Measurements from ENCODE around the gene ZNF300. TPM values are rescaled to one million over a fixed set of nuclear protein-coding genes. Genes with fewer than 3 reads are reported as not detected.

ZNF300 gene
- total and polyA plus RNA-seq, 8 donors, result 1.2 to 8.6 (median 2.3) TPM

DNA sequence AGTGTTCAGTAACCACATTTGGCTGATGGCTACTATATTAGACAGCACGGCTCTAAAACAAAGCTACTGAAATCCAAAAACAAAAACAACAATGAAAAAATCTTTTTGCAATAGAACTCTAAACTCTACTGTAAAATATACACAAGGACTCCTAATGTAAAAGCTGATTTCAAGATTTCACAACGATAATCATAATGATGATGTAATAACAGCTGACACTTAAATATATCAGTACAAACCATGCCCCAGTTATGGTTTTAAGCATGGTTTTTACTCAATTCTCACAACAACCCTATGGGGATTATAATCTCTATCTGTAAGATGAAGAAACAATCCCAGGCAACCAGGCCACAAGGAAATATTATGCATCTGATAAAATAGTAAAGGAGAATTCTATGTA, 3.3 kb downstream of the ZNF300 start:
- Histone ChIP-seq H3K9me3 (peaks cover 2 to 15% (median 7%) of the 10 kb centered on the region in 4 donors), H3K36me3 (peaks cover 0 to 14% (median 11%) of the 10 kb centered on the region in 3 donors), H3K4me1 (peaks cover 0 to 3% (median 0%) of the 10 kb centered on the region in 3 donors), H3K27ac (no peak overlapping the region), H3K4me3 (no peak overlapping the region), H3K27me3 (no peaks in the 10 kb centered on the region)
- WGBS, 2 donors, result 94 to 96% methylated on average over 2 of the region's 2 CpGs
- TF ChIP-seq, protein P1, sequence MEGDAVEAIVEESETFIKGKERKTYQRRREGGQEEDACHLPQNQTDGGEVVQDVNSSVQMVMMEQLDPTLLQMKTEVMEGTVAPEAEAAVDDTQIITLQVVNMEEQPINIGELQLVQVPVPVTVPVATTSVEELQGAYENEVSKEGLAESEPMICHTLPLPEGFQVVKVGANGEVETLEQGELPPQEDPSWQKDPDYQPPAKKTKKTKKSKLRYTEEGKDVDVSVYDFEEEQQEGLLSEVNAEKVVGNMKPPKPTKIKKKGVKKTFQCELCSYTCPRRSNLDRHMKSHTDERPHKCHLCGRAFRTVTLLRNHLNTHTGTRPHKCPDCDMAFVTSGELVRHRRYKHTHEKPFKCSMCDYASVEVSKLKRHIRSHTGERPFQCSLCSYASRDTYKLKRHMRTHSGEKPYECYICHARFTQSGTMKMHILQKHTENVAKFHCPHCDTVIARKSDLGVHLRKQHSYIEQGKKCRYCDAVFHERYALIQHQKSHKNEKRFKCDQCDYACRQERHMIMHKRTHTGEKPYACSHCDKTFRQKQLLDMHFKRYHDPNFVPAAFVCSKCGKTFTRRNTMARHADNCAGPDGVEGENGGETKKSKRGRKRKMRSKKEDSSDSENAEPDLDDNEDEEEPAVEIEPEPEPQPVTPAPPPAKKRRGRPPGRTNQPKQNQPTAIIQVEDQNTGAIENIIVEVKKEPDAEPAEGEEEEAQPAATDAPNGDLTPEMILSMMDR (IDR thresholded peaks at IDR 0.05), result no peak
- intact Hi-C loops (cut with DNase I), result no loop called here
- DNase-seq (no peak), ATAC-seq (no peak), FAIRE-seq (no peak)

DNA sequence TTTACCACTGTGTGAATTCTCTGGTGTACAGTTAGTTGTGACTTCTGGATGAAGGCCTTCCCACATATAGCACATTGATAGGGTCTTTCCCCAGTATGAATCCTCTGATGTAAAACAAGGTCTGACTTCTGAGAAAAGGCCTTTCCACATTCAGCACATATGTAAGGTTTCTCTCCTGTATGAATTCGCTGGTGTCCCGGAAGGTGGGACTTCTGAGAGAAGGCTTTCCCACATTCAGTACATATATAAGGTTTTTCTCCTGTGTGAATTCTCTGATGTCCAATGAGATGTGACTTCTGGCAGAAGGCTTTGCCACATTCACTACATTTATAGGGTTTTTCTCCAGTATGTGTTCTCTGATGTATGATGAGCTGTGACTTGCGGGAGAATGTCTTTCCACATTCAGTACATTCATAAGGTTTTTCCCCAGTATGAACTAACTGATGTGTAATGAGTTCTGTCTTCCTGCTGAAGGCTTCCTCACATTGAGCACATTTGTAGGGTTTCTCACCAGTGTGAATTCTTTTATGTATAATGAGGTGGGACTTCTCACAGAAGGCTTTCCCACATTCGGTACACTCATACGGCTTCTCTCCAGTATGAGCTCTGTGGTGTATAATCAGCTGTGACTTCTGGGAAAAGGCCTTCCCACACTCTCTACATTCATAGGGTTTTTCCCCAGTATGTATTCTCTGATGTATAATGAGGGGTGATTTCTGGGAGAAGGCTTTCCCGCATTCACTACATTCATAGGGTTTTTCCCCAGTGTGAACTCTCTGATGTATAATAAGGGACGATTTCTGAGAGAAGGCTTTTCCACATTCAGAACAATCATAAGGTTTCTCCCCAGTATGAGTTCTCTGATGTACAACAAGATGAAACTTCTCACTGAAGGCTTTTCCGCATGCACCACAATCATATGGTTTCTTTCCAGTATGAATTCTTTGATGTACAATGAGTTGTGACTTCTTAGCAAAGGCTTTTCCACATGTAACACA, 9.1 kb downstream of the ZNF300 start:
- H3K27ac ChIP-seq, result no peak overlapping the region
- intact Hi-C loops (cut with DNase I), result no loop called here
- no peak overlapping the region for H3K4me3 ChIP-seq
- ATAC-seq, result no peak
- no peak for FAIRE-seq
- no peaks in the 10 kb centered on the region for H3K4me1 ChIP-seq
- TF ChIP-seq, protein P1 (IDR thresholded peaks at IDR 0.05), result no peak
- 94 to 96% methylated on average over 8 of the region's 8 CpGs for WGBS, 2 donors
- H3K27me3 ChIP-seq, result no peaks in the 10 kb centered on the region
- peaks cover 0 to 14% (median 11%) of the 10 kb centered on the region in 3 donors for H3K36me3 ChIP-seq
- DNase-seq, result no peak
- peaks cover 2 to 24% (median 11%) of the 10 kb centered on the region in 4 donors for H3K9me3 ChIP-seq

DNA sequence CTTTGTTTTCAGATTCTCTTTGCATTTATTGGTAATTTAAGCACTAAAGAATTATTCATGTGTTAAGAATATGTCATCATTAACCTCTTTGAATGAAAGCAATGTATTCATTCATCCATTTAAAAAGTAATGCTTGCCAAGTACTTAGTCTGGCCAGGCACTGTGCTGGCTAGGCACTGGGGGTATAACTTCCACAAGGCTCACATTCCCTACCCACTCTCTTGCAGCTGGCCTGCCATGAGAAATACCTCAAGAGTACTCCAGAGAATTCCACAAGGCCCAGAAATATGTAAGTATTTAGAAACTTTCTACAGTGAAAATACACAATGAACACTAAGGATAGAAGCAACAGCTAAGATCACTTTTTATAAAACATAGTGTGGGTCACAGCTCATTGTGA, 25.4 kb downstream of the ZNF300 start:
- intact Hi-C loops (cut with DNase I), result no loop called here
- no peak for DNase-seq
- TF ChIP-seq, protein P1 (IDR thresholded peaks at IDR 0.05), result no peak
- FAIRE-seq, result no peak
- Histone ChIP-seq H3K4me1 (no peaks in the 10 kb centered on the region), H3K9me3 (peaks cover 0 to 5% (median 1%) of the 10 kb centered on the region in 4 donors), H3K27ac (no peak overlapping the region), H3K36me3 (no peaks in the 10 kb centered on the region), H3K4me3 (no peak overlapping the region), H3K27me3 (no peaks in the 10 kb centered on the region)
- no peak for ATAC-seq

DNA sequence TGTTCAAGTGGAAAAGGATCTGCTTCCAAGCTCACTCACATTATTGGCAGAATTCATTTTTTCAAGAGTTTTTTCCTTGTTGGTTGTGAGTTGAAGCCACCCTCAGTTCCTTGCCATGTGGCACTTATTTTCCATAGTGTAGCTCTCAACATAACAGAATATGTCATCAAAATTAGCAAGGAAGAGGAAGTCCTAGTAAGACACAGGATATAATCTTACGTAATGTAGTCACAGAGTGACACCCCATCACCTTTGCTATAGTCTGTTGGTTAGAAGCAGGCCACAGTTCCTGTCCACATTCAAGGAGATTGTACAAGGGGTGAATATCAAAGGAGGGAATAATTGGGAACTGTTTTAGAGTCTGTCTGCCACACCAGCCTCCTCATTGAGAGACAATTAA, 42.7 kb downstream of the ZNF300 start:
- TF ChIP-seq, protein P1 (IDR thresholded peaks at IDR 0.05), result no peak
- no peak for ATAC-seq

More for the DNA sequence above, 42.7 kb downstream of the ZNF300 start:
- intact Hi-C loops (cut with DNase I), result no loop called here
- FAIRE-seq, result no peak
- H3K9me3 ChIP-seq, result no peaks in the 10 kb centered on the region
- H3K4me1 ChIP-seq, result no peaks in the 10 kb centered on the region
- H3K36me3 ChIP-seq, result no peaks in the 10 kb centered on the region
- H3K27me3 ChIP-seq, result no peaks in the 10 kb centered on the region
- 89 to 94% methylated on average over 1 of the region's 1 CpG for WGBS, 2 donors
- no peak overlapping the region for H3K27ac ChIP-seq
- no peak overlapping the region for H3K4me3 ChIP-seq
- no peak for DNase-seq
